Activated naive CD4-positive, alpha-beta T cell treated with anti-CD3 and anti-CD28 coated beads, Interleukin-2, amount 50 U/mL, for 24 hours (primary cell): ENCODE measurements around the gene TGM3.
"Not testable (repeated sequence)": the region's sequence is repeated elsewhere in the genome, so short reads cannot be mapped to it uniquely, and the experiment has no call there.

Source experiments
- H3K27ac Mint-ChIP-seq: one replicate; pipeline ENCODE4 v1.8.0; 2021; ENCODE audit warnings: mild to moderate bottlenecking, mixed read lengths
- H3K27me3 Mint-ChIP-seq: one replicate; pipeline ENCODE4 v1.8.0; 2021; ENCODE audit warnings: mixed read lengths
- H3K36me3 Mint-ChIP-seq: one replicate; pipeline ENCODE4 v1.8.0; 2021; ENCODE audit warnings: mixed read lengths
- H3K4me1 Mint-ChIP-seq: one replicate; pipeline ENCODE4 v1.8.0; 2021; ENCODE audit warnings: mixed read lengths
- H3K4me3 Mint-ChIP-seq: one replicate; pipeline ENCODE4 v1.8.0; 2021; ENCODE audit warnings: mild to moderate bottlenecking, mixed read lengths
- H3K9me3 Mint-ChIP-seq: one replicate; pipeline ENCODE4 v1.8.0; 2021; ENCODE audit warnings: mixed read lengths

The TGM3 gene

GRCh38 chr20:2295886-2296515 is at the start of gene TGM3:
Gene TGM3, plus strand, starts transcription at chr20:2296001. Its CDS starts 63 bp downstream, at chr20:2296064.
- Mint-ChIP-seq H3K4me1 (no peaks in the 10 kb centered on the region), H3K36me3 (no peaks in the 10 kb centered on the region), H3K27me3 (no peaks in the 10 kb centered on the region), H3K9me3 (no peaks in the 10 kb centered on the region), H3K27ac (no peak within 1 kb of the TSS), H3K4me3 (no peak within 1 kb of the TSS)

- Mint-ChIP-seq H3K4me1 (no peaks in the 10 kb centered on the region), H3K9me3 (no peaks in the 10 kb centered on the region), H3K27me3 (peaks cover 10% of the 10 kb centered on the region), H3K36me3 (no peaks in the 10 kb centered on the region), H3K27ac (no peak overlapping the region), H3K4me3 (no peak overlapping the region)
These were observed 49.7 kb upstream of the TGM3 start for GRCh38 chr20:2246069-2246491.

GRCh38 chr20:2248837-2249236 is 47.0 kb upstream of the TGM3 start:
- no peaks in the 10 kb centered on the region for H3K4me1 Mint-ChIP-seq
- no peak overlapping the region for H3K4me3 Mint-ChIP-seq
- H3K27ac Mint-ChIP-seq = no peak overlapping the region
- H3K9me3 Mint-ChIP-seq = no peaks in the 10 kb centered on the region
- H3K36me3 Mint-ChIP-seq = no peaks in the 10 kb centered on the region
- peaks cover 8% of the 10 kb centered on the region for H3K27me3 Mint-ChIP-seq

- Mint-ChIP-seq H3K9me3 (no peaks in the 10 kb centered on the region), H3K4me3 (no peak overlapping the region), H3K27ac (no peak overlapping the region), H3K36me3 (no peaks in the 10 kb centered on the region), H3K4me1 (no peaks in the 10 kb centered on the region), H3K27me3 (peaks cover 8% of the 10 kb centered on the region)
These were observed 45.9 kb upstream of the TGM3 start for GRCh38 chr20:2249935-2250334.

GRCh38 chr20:2252419-2252997 is 43.3 kb upstream of the TGM3 start:
- no peaks in the 10 kb centered on the region for H3K4me1 Mint-ChIP-seq
- peaks cover 7% of the 10 kb centered on the region for H3K27me3 Mint-ChIP-seq
- no peaks in the 10 kb centered on the region for H3K36me3 Mint-ChIP-seq
- H3K27ac Mint-ChIP-seq = no peak overlapping the region
- no peak overlapping the region for H3K4me3 Mint-ChIP-seq
- no peaks in the 10 kb centered on the region for H3K9me3 Mint-ChIP-seq

- Mint-ChIP-seq H3K4me1 (no peaks in the 10 kb centered on the region), H3K36me3 (no peaks in the 10 kb centered on the region), H3K4me3 (no peak overlapping the region), H3K27ac (no peak overlapping the region), H3K9me3 (no peaks in the 10 kb centered on the region), H3K27me3 (peaks cover 11% of the 10 kb centered on the region)
These were observed 42.5 kb upstream of the TGM3 start for GRCh38 chr20:2253256-2253655.

- H3K9me3 Mint-ChIP-seq = no peaks in the 10 kb centered on the region
- H3K27me3 Mint-ChIP-seq = peaks cover 8% of the 10 kb centered on the region
- H3K4me1 Mint-ChIP-seq = no peaks in the 10 kb centered on the region
- H3K27ac Mint-ChIP-seq = no peak overlapping the region
- no peak overlapping the region for H3K4me3 Mint-ChIP-seq
- H3K36me3 Mint-ChIP-seq = no peaks in the 10 kb centered on the region
These were observed 41.5 kb upstream of the TGM3 start for GRCh38 chr20:2254333-2254732.

- Mint-ChIP-seq H3K4me3 (no peak overlapping the region), H3K36me3 (no peaks in the 10 kb centered on the region), H3K27ac (no peak overlapping the region), H3K4me1 (no peaks in the 10 kb centered on the region), H3K9me3 (no peaks in the 10 kb centered on the region), H3K27me3 (peaks cover 8% of the 10 kb centered on the region)
These were observed 39.8 kb upstream of the TGM3 start for GRCh38 chr20:2255926-2256531.

- Mint-ChIP-seq H3K9me3 (no peaks in the 10 kb centered on the region), H3K4me1 (no peaks in the 10 kb centered on the region), H3K36me3 (no peaks in the 10 kb centered on the region), H3K27ac (no peak overlapping the region), H3K4me3 (no peak overlapping the region), H3K27me3 (peaks cover 7% of the 10 kb centered on the region)
These were observed 36.1 kb upstream of the TGM3 start for GRCh38 chr20:2259731-2260130.

GRCh38 chr20:2260250-2260649 is 35.6 kb upstream of the TGM3 start:
- Mint-ChIP-seq H3K27ac (no peak overlapping the region), H3K9me3 (no peaks in the 10 kb centered on the region), H3K4me3 (no peak overlapping the region), H3K36me3 (no peaks in the 10 kb centered on the region), H3K4me1 (no peaks in the 10 kb centered on the region), H3K27me3 (peaks cover 7% of the 10 kb centered on the region)

- Mint-ChIP-seq H3K9me3 (no peaks in the 10 kb centered on the region), H3K4me3 (no peak overlapping the region), H3K27ac (no peak overlapping the region), H3K27me3 (peaks cover 10% of the 10 kb centered on the region), H3K4me1 (no peaks in the 10 kb centered on the region), H3K36me3 (no peaks in the 10 kb centered on the region)
These were observed 34.7 kb upstream of the TGM3 start for GRCh38 chr20:2261046-2261485.

- Mint-ChIP-seq H3K4me3 (no peak overlapping the region), H3K9me3 (no peaks in the 10 kb centered on the region), H3K27ac (no peak overlapping the region), H3K36me3 (no peaks in the 10 kb centered on the region), H3K4me1 (no peaks in the 10 kb centered on the region), H3K27me3 (peaks cover 14% of the 10 kb centered on the region)
These were observed 34.2 kb upstream of the TGM3 start for GRCh38 chr20:2261629-2262028.

- Mint-ChIP-seq H3K27me3 (peaks cover 13% of the 10 kb centered on the region), H3K36me3 (no peaks in the 10 kb centered on the region), H3K4me3 (no peak overlapping the region), H3K4me1 (no peaks in the 10 kb centered on the region), H3K9me3 (no peaks in the 10 kb centered on the region), H3K27ac (no peak overlapping the region)
These were observed 31.7 kb upstream of the TGM3 start for GRCh38 chr20:2264118-2264517.

- H3K27ac Mint-ChIP-seq, H3K4me1 Mint-ChIP-seq, H3K4me3 Mint-ChIP-seq, H3K9me3 Mint-ChIP-seq, H3K36me3 Mint-ChIP-seq: not testable (repeated sequence)
- peaks cover 17% of the 10 kb centered on the region for H3K27me3 Mint-ChIP-seq
These were observed 31.0 kb upstream of the TGM3 start for GRCh38 chr20:2264621-2265374.

GRCh38 chr20:2273634-2274302 is 22.0 kb upstream of the TGM3 start:
- H3K4me3 Mint-ChIP-seq = no peak overlapping the region
- peaks cover 6% of the 10 kb centered on the region for H3K27me3 Mint-ChIP-seq
- no peaks in the 10 kb centered on the region for H3K36me3 Mint-ChIP-seq
- H3K4me1 Mint-ChIP-seq = no peaks in the 10 kb centered on the region
- H3K9me3 Mint-ChIP-seq = no peaks in the 10 kb centered on the region
- no peak overlapping the region for H3K27ac Mint-ChIP-seq
